Sigmoid colon (tissue), 7 donors: ENCODE results near the gene RIN1. TPM values are rescaled to one million over a fixed set of nuclear protein-coding genes. Genes with fewer than 3 reads are reported as not detected.
A peak's percentile ranks its signal among the peaks of the same experiment; 100 is the strongest.

Experiments
- DNase-seq: peaks from one replicate; pipeline ENCODE4 v3.0.0-alpha.2; 2019
- H3K27ac ChIP-seq, 4 donors: fragments of 200-600 bp; sonication (generic); one replicate each; pipeline ENCODE4 v1.5.1; 2016 to 2019; ENCODE audit warnings: mild to moderate bottlenecking in 1 of 4
- H3K27me3 ChIP-seq, 3 donors: fragments of 200-600 bp; sonication (generic); one replicate each; pipeline ENCODE4 v1.5.1; 2019; ENCODE audit warnings: mild to moderate bottlenecking in 1 of 3
- H3K36me3 ChIP-seq, 4 donors: fragments of 200-600 bp; sonication (generic); one replicate each; pipeline ENCODE4 v1.5.1; 2016 to 2019
- H3K4me1 ChIP-seq, 4 donors: fragments of 200-600 bp; sonication (generic); one replicate each; pipeline ENCODE4 v1.5.1; 2017 to 2019
- H3K4me3 ChIP-seq, 4 donors: fragments of 200-600 bp; sonication (generic); one replicate each; pipeline ENCODE4 v1.5.1; 2017 to 2019; ENCODE audit warnings: mild to moderate bottlenecking in 2 of 4, moderate library complexity in 1 of 4
- H3K9me3 ChIP-seq, 4 donors: fragments of 200-600 bp in 3 of 4; sonication (generic) in 3 of 4; one replicate each; pipeline versions ENCODE4 v1.5.1 to v1.6.1; 2013 to 2019
- CTCF ChIP-seq, 4 experiments: fragments of 450-650 bp in 3 of 4; fragments of 200-600 bp in 1 of 4; IDR thresholded peaks; one replicate each; pipeline ENCODE4 v1.5.1; 2016 to 2019; ENCODE audit warnings: antibody characterized with exemption in 4 of 4, mild to moderate bottlenecking in 3 of 4, moderate library complexity in 2 of 4
- EP300 ChIP-seq, 4 donors: sonication (generic); formaldehyde crosslinking; IDR thresholded peaks; one replicate each; pipeline ENCODE4 v1.6.1; 2017; ENCODE audit warnings: antibody characterized with exemption in 4 of 4
- POLR2A ChIP-seq, 2 donors: fragments of 450-650 bp; IDR thresholded peaks; one replicate each; pipeline ENCODE4 v1.6.1; 2016; ENCODE audit warnings: antibody characterized with exemption in 2 of 2, mild to moderate bottlenecking in 2 of 2, moderate library complexity in 2 of 2
- POLR2AphosphoS5 ChIP-seq, 4 donors: sonication (generic); formaldehyde crosslinking; IDR thresholded peaks; one replicate each; pipeline ENCODE4 v1.6.1; 2017; ENCODE audit warnings: antibody characterized with exemption in 4 of 4
- WGBS, 2 donors: extraction: QIAGEN DNeasy Blood & Tissue Kit; methylation state at CpG; one replicate each; pipeline ENCODE4 v1.1.7; 2013; 5-methylcytosine and 5-hydroxymethylcytosine counted together
- intact Hi-C: fragments of 100-400 bp; cut with DNase I; formaldehyde crosslinking; loops from one replicate; pipeline ENCODE4 v1.15.1; 2023
- polyA plus RNA-seq, 3 donors: library from polyadenylated mRNA; stranded (reverse); fragments of 200-250 nt; gene quantifications; one replicate each; pipeline ENCODE4 v1.2.3, GENCODE V29; 2013
- total RNA-seq, 4 donors: library from RNA; depleted of rRNA; stranded (reverse); fragments of >200 nt; gene quantifications; one replicate each; pipeline ENCODE4 v1.1.0, GENCODE V29; 2016
- donor health status: healthy with polysubstance abuse.
- donor health status: Bipolar disorder and iron deficiency.
- donor health status: healthy.

Gene RIN1
- total and polyA plus RNA-seq, 7 donors: 0.68 to 10.2 (median 2.9) TPM

- H3K27ac ChIP-seq: peak overlapping the region; percentile 63 to 81 (median 72)
These were observed 8.8 kb downstream of the RIN1 start for GRCh38 chr11:66327171-66328030.

GRCh38 chr11:66326261-66327111 is 9.7 kb downstream of the RIN1 start:
- no peaks in the 10 kb centered on the region for H3K27me3 ChIP-seq
- H3K27ac ChIP-seq: peak overlapping the region; percentile 63 to 81 (median 72)
- intact Hi-C loops: loop anchor here (5.0 kb wide), 1 partner anchor 61 kb away; no protein-coding TSS in a partner anchor
- no peak overlapping the region for H3K4me3 ChIP-seq
- no peaks in the 10 kb centered on the region for H3K9me3 ChIP-seq
- WGBS, 2 donors: 41 to 55% methylated on average over 21 of the region's 21 CpGs
- H3K36me3 ChIP-seq: no peaks in the 10 kb centered on the region
- DNase-seq: peak; percentile 82
- H3K4me1 ChIP-seq: peaks cover 0 to 34% (median 31%) of the 10 kb centered on the region in 4 donors
- TF ChIP-seq POLR2A (IDR thresholded peaks at IDR 0.05): no peak
- peak in 1 of 4 donors; percentile 19 for TF ChIP-seq POLR2AphosphoS5 (IDR thresholded peaks at IDR 0.05)

More at GRCh38 chr11:66327171-66328030, 8.8 kb downstream of the RIN1 start:
- intact Hi-C loops: loop anchor here (1.0 to 5.0 kb wide), 2 partner anchors 15 to 60 kb away; no protein-coding TSS in a partner anchor
- Histone ChIP-seq H3K36me3 (peaks cover 0 to under 1% (median 0%) of the 10 kb centered on the region in 4 donors), H3K4me3 (no peak overlapping the region), H3K27me3 (no peaks in the 10 kb centered on the region), H3K9me3 (no peaks in the 10 kb centered on the region), H3K4me1 (peaks cover 0 to 34% (median 31%) of the 10 kb centered on the region in 4 donors)
- WGBS, 2 donors: 83 to 85% methylated on average over 10 of the region's 10 CpGs
- no peak for DNase-seq
- TF ChIP-seq CTCF (IDR thresholded peaks at IDR 0.05) (no peak), EP300 (IDR thresholded peaks at IDR 0.05) (no peak), POLR2AphosphoS5 (IDR thresholded peaks at IDR 0.05) (no peak), POLR2A (IDR thresholded peaks at IDR 0.05) (no peak)

- H3K27ac ChIP-seq: peak overlapping the region in 1 of 4 donors; percentile 81
- DNase-seq: no peak
These were observed 11.0 kb downstream of the RIN1 start for GRCh38 chr11:66325263-66325671.

GRCh38 chr11:66324664-66325063 is 11.6 kb downstream of the RIN1 start:
- 83 to 88% methylated on average over 10 of the region's 10 CpGs for WGBS, 2 donors
- Histone ChIP-seq H3K27me3 (no peaks in the 10 kb centered on the region), H3K27ac (no peak overlapping the region), H3K4me3 (no peak overlapping the region), H3K36me3 (no peaks in the 10 kb centered on the region), H3K4me1 (peaks cover 0 to 34% (median 31%) of the 10 kb centered on the region in 4 donors), H3K9me3 (no peaks in the 10 kb centered on the region)
- DNase-seq: no peak
- intact Hi-C loops: loop anchor here (5.0 kb wide), 1 partner anchor 63 kb away; no protein-coding TSS in a partner anchor
- TF ChIP-seq CTCF (IDR thresholded peaks at IDR 0.05) (no peak), EP300 (IDR thresholded peaks at IDR 0.05) (no peak), POLR2A (IDR thresholded peaks at IDR 0.05) (no peak), POLR2AphosphoS5 (IDR thresholded peaks at IDR 0.05) (no peak)

More at GRCh38 chr11:66325263-66325671, 11.0 kb downstream of the RIN1 start:
- H3K36me3 ChIP-seq: no peaks in the 10 kb centered on the region
- TF ChIP-seq POLR2AphosphoS5 (IDR thresholded peaks at IDR 0.05): no peak
- TF ChIP-seq POLR2A (IDR thresholded peaks at IDR 0.05): no peak
- TF ChIP-seq CTCF (IDR thresholded peaks at IDR 0.05): no peak
- TF ChIP-seq EP300 (IDR thresholded peaks at IDR 0.05): no peak
- no peaks in the 10 kb centered on the region for H3K27me3 ChIP-seq
- 71 to 77% methylated on average over 8 of the region's 8 CpGs for WGBS, 2 donors
- H3K4me1 ChIP-seq: peaks cover 0 to 34% (median 31%) of the 10 kb centered on the region in 4 donors
- H3K9me3 ChIP-seq: no peaks in the 10 kb centered on the region
- H3K4me3 ChIP-seq: no peak overlapping the region
- intact Hi-C loops: loop anchor here (5.0 kb wide), 1 partner anchor 62 kb away; no protein-coding TSS in a partner anchor
